HG03159 (cell line): ENCODE data around the gene MRPL41.
"Not testable (repeated sequence)": the region's sequence is repeated elsewhere in the genome, so short reads cannot be mapped to it uniquely, and the experiment has no call there.

ENCODE experiments used
- ATAC-seq: cut with Tn5 transposase; IDR thresholded peaks from one replicate; pipeline ENCODE4 v1.9.1; 2021; ENCODE audit warnings: mild to moderate bottlenecking, moderate library complexity; ENCODE audit not compliant: unreplicated experiment

The MRPL41 gene

GRCh38 chr9:137550958-137551263 lies 768 bp upstream of the MRPL41 start:
- ATAC-seq: not testable (repeated sequence)

GRCh38 chr9:137552022-137552768 lies 516 bp downstream of the MRPL41 start:
- peak; percentile 17 for ATAC-seq

- ATAC-seq: not testable (repeated sequence)
Measured at GRCh38 chr9:137553654-137554053, 2.0 kb downstream of the MRPL41 start.

GRCh38 chr9:137554349-137554748 lies 2.7 kb downstream of the MRPL41 start:
- no peak for ATAC-seq

- no peak for ATAC-seq
Measured at GRCh38 chr9:137555179-137555578, 3.5 kb downstream of the MRPL41 start.

GRCh38 chr9:137556069-137556838 lies 4.6 kb downstream of the MRPL41 start:
- ATAC-seq: no peak

- no peak for ATAC-seq
Measured at GRCh38 chr9:137558127-137558526, 6.4 kb downstream of the MRPL41 start.

- ATAC-seq: no peak
Measured at GRCh38 chr9:137564134-137564533, 12.5 kb downstream of the MRPL41 start.

DNA sequence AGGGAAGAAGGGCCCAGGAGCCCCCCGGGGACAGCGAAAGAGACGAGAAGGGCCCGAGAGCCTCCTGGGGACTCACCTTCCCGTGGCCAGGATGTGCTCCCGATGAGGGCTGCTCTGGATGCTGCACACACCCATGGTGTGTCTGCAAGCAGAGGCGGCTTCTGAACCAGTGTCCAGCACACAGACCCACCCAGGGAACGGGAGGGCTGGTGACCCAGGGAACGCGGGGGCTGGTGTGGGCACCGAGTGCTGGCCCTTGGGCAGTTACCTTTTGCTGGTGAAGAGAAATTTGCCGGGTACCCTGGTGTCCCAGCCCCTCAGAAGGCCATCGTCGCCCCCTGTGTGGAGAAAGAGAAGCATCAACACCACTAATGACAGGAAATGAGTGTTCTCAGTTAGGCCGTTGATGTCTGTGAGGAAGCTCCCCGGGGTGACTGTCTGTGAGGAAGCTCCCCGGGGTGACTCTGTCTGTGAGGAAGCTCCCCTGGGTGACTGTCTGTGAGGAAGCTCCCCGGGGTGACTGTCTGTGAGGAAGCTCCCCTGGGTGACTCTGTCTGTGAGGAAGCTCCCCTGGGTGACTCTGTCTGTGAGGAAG lies 13.2 kb downstream of the MRPL41 start:
- no peak for ATAC-seq

DNA sequence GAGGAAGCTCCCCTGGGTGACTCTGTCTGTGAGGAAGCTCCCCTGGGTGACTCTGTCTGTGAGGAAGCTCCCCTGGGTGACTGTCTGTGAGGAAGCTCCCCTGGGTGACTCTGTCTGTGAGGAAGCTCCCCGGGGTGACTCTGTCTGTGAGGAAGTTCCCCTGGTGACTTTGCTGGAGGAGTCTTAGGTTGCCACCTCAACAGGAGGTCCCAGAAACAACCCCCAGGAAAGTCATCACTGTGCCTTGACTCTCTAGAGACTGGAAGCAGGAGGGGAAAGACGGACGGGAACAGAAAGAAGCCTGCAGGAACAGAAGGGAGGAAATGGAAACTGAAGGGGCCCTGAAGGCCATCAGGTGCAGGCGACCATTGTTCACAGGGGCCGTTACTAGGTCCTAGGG lies 16.8 kb downstream of the MRPL41 start:
- ATAC-seq: not testable (repeated sequence)

DNA sequence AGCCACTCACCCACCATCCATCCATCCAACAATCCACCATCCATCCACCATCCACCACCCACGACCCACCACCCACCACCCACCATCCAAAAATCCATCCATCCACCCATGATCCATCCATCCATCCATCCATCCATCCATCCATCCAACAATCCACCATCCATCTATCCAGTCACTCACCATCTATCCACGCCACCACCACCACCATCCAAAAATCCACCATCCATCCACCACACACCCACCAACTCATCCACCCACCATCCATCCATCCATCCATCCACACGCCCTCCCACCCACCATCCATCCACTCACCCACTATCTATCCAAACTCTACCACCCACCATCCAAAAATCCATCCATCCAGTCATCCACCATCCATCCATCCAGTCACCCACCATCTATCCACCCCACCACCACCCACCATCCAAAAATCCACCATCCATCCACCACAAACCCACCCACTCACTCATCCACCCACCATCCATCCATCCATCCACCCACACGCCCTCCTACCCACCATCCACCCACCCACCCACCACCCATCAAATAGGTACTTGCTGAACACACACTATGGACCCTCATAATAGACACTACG lies 18.0 kb downstream of the MRPL41 start:
- no peak for ATAC-seq

DNA sequence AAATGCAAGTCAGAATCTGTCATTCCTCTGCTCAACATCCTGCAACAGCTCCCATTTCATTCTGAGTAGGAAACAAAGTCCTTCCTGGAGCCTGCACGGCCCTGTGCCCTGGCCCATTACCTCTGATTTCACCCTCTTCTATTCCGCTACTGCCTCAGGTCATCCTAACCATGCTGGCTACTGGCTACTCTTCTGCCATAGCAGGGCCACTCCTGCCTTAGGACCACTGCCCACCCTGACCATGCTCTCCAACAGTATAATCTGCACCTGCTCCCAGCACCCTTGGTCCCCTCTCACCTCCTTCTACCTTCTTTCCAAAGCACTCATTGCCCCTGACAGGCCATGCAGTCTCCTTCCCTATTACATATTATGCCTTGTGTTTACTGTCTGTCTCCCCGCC lies 18.9 kb downstream of the MRPL41 start:
- ATAC-seq: no peak

GRCh38 chr9:137574192-137574591 lies 22.5 kb downstream of the MRPL41 start:
- ATAC-seq: no peak

GRCh38 chr9:137575364-137575715 lies 23.7 kb downstream of the MRPL41 start:
- ATAC-seq: no peak

GRCh38 chr9:137575716-137576411 lies 24.2 kb downstream of the MRPL41 start:
- ATAC-seq: no peak

GRCh38 chr9:137578518-137579258 lies 27.0 kb downstream of the MRPL41 start, which contains the start of gene DPH7:
Gene DPH7 (minus strand): TSS chr9:137578925. CDS start chr9:137578777, 148 bp downstream.
- peak; percentile 92 for ATAC-seq

- no peak for ATAC-seq
Measured at GRCh38 chr9:137579259-137579604, 27.6 kb downstream of the MRPL41 start.

GRCh38 chr9:137580209-137580953 lies 28.7 kb downstream of the MRPL41 start:
- no peak for ATAC-seq

GRCh38 chr9:137580954-137581322 lies 29.3 kb downstream of the MRPL41 start:
- ATAC-seq: no peak
